NCI-H510A (cell line): ENCODE measurements around the gene IFI27.
"Not testable (repeated sequence)": the region's sequence is repeated elsewhere in the genome, so short reads cannot be mapped to it uniquely, and the experiment has no call there.

Experiments used
- DNase-seq: peaks from one replicate; lab custom pipeline; 2025; lab: John Stamatoyannopoulos, UW

The IFI27 gene

DNA sequence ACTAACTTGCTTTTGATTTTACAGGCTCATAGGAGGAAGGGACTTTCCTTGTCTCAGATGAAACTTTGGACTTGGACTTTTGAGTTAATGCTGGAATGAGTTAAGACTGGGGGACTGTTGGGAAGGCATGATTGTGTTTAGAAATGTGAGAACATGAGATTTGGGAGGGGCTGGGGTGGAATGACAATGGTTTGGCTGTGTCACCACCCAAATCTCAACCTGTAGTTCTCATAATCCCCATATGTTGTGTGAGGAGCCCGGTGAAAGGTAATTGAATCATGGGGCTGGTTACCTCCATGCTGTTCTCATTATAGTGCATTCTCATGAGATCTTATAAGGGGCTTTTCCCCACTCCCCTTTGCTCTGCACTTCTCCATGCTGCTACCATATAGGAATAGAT is 45.6 kb downstream of the IFI27 start:
- DNase-seq: not testable (repeated sequence)

DNA sequence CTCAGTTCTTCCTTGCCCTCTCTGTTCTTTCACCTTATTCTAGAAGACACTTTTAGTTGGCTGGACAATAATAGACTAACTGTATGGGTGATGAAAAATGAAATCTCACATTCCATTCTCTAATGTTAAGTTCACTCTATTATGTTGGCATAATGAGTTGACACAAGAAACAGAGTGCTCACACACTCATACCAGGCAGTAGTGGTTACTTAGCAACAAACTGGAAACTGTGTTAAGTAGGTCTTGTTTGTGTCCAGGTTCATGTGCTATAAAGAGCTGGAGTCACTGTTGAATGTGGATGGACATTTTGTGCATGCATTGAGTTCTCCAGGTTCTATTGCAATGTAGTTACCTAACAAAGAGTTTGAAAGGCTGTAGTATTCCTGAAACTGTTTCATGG is 46.7 kb downstream of the IFI27 start:
- DNase-seq: peak; percentile 29

DNA sequence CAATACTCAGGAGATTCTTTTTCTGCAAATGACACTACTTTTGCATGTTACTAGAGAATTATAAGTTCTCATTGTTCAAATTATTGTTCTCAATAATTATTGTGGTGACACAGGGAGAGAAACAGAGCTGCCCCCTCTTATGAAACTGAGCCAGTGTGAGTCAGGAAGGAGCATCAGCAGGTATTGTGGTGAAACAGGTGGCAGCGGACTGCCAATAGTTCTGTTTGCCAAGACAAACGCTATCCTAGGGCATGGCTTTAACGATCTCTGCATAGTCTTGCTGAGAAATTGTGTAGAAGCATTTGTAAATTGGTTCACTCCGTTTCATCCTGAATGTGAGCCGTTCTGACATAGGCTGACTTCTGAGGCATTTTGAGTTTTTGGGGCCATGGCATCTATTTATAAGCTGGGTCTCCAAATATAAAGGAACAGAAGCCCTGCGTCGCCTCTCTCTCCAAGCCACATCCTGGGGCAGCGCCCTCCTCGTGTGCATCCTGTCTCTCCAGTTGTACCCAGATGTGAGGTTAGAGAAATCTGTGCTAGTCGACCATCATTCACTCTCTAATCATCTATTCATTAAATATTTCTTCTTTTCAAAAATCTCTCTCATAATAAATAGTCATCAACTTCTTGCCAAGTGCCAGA is 47.8 kb downstream of the IFI27 start:
- no peak for DNase-seq

DNA sequence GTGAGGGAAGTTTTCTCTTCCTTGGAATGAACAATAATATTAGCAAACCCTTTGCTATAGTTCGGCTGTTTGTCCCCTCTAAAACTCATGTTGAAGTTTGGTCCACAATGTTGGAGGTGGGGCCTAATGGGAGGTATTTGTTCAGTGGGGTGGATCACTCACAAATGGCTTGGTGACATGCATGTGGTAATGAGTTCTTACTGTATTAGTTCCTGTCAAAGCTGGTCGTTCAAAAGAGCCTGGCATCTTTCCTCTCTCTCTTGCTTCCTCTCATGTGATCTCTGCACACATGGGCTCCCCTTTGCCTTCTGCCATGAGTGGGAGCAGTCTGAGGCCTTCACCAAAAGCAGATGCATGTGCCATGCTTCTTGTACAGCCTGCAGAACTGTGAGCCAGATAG is 50.5 kb downstream of the IFI27 start:
- no peak for DNase-seq

DNA sequence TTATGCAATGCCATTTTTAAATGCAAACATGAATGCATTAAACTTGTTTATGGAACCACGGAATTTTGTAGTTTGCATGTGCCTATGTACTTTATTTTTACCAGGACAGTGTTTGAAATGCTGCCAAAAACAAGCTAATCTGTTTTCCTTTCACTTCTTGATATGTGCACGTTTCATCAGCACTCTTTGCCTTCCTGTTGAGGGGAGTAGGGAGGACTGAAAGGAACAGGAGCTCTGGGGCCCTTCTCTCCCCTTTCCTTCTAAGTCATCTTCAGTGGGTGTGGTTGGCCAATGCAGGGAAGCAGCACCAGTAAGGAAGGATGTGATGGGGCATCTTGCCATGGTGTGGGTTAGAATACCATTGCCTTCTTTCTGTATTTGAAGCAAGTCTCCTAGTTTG is 51.4 kb downstream of the IFI27 start:
- DNase-seq: no peak

DNA sequence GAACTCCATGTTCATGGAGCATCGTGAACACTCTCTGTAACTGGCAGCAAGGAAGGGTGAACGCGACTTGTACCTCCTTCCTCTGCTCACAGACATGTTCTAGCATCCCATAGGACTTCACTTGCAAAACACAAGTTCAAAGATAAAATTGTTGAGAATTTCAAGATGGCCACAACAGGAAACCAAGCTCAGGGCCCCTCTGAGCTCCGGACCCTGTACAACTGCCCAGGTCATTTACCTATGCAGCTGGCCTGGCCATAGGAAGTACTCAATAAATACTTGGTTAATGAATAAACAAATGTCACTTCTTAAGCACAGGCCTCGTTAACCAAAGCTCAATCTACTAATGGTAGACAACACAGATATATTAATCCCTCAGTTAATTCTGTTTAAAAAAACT is 51.9 kb downstream of the IFI27 start:
- DNase-seq: no peak

DNA sequence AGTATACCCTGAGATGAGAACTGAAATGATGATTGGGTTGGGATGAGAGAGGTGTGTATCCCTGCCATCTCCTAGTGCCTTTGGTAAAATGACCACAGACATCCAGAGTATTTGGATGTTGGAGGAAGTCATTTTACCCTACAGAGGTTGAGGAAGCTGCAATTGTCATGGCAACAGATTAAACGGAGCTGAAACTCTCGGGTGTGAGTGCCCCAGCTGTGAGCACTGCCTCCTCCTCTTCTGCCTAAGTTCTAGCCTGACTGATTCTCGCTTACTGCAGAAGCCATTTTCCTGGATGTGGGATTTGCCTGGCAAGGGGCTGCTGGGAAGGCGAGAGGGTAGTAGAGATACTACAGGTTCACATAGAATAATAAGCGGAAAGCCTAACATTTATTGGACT is 53.3 kb downstream of the IFI27 start:
- no peak for DNase-seq

DNA sequence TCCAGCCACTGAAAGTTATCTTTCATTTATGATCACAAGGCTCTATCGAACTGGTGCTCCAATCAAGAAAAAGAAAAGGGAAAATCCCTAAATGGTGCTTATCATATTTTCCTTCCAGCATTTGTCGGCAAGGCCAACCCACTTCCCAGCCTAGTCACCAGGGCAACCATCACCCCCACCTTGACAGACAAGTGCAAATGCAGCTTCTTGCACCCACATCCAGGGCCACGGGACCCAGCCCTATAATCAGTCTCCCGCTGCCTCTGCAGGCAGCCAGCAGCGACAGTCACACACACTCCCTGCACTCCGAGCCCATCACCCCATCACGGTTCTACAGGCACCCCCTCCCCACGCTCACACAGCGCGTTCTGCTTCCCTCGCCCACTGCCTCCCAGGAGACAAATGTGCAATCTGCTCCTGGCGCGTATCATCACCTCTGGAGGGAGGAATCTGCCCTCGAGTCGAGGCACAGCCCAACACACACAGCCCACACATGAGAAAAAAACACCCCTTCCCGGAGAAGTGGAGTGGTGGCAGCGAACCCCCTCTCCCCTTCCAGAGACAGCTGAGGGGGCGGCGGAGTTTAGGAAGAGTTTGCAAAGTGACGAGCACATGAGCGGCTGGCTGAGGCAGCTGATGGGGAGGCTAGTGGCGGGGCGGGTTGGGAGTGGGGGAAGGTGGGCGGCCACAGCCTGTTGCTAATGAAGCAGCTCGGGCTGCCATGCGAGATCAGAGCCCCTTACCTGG is 54.3 kb downstream of the IFI27 start:
- DNase-seq: no peak

DNA sequence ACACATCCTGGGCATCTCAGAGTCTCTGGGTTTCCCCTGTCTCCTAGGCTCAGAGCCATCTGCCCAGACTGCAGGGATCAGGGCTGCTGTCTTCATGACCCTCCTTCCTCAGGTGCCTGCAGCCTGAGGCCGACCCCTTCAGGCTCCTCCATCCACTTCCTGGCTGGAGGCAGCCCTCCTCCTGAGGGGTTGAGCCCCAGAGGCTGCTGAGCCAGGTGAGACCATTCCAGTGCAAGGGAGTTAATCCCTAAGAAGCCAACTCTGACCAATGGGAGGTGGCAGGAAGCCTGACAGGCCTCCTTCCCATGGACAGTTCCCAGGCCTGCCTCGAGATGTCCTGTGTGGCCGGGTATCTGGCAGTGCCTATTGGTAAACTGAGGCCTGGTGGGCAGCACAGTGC is 55.2 kb downstream of the IFI27 start:
- DNase-seq: no peak
